T-helper 1 cell treated with Interleukin-12 subunit alpha and Interleukin-12 subunit beta and Interleukin-4 antibody, amounts not matched to agents 30 μg/mL and 1 μg/mL, for 36 hours (primary cell): Measurements from ENCODE around the gene ARID5B.
"Not testable (repeated sequence)": the region's sequence is repeated elsewhere in the genome, so short reads cannot be mapped to it uniquely, and the experiment has no call there.

ENCODE experiments used
- H3K27ac Mint-ChIP-seq: one replicate; pipeline ENCODE4 v1.8.0; 2021; ENCODE audit warnings: mild to moderate bottlenecking, mixed read lengths
- H3K27me3 Mint-ChIP-seq: one replicate; pipeline ENCODE4 v1.8.0; 2021; ENCODE audit warnings: low read depth, mixed read lengths
- H3K36me3 Mint-ChIP-seq: one replicate; pipeline ENCODE4 v1.8.0; 2021; ENCODE audit warnings: low read depth, mixed read lengths
- H3K4me1 Mint-ChIP-seq: one replicate; pipeline ENCODE4 v1.8.0; 2021; ENCODE audit warnings: low read depth, mixed read lengths
- H3K4me3 Mint-ChIP-seq: one replicate; pipeline ENCODE4 v1.8.0; 2021; ENCODE audit warnings: mild to moderate bottlenecking, moderate library complexity, mixed read lengths
- H3K9me3 Mint-ChIP-seq: one replicate; pipeline ENCODE4 v1.8.0; 2021; ENCODE audit warnings: mixed read lengths

The ARID5B gene

DNA sequence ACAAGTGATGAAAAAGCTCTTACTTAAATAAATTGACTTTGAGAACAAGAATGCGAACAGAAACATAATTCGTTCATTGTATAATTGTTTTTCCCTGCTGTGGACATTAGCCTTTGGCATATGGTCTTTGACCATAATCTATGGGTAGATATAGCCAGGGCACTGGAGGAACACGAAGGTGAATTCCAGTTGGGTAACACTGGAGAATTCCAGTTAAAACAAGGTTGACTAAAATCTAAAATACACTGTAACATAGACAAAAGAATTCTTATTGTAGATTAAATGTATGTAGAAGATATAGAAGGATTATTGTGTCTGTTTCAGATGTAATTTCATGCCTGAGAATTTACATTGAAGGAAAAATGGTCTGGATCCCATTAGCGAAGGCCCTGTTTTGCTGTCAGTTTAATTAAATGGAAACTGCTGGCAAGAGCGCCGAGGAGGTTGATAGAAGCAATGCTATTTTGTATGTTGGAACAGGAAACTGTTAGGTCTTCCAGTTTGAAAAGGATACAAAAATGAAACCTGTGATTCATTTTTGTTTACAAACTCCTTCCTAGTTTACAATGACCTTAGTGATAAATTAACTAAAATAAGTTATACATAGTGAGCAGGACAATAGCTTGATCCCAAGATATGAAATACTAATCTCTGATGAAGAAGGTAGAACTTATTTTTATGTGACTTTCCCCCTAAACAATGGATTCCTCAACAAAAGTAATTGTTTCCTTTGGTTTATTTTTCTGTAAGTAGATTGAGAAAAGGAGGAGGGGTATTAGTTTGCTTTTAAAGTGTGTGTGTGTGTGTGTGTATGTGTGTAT, 68.9 kb downstream of the ARID5B start:
- no peaks in the 10 kb centered on the region for H3K9me3 Mint-ChIP-seq

DNA sequence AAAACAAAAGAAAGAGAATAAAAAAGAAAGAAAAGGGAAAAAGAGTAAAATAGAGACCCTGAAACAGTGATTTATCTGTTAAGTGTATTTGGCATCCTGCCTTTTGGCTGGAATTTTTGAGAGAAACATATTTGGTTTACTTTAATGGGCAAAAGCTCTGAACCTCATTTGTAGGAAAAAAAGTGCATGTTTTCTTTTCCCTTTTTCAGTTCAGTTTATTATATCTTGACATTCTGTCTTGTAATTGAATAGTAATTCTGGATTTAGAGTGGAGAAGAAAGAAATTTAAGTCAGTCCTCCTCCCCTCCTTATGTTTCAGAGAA, 69.5 kb downstream of the ARID5B start:
- Mint-ChIP-seq H3K27ac (peak overlapping the region; percentile 11), H3K4me3 (no peak overlapping the region), H3K9me3 (no peaks in the 10 kb centered on the region), H3K36me3 (peaks cover 56% of the 10 kb centered on the region), H3K27me3 (no peaks in the 10 kb centered on the region), H3K4me1 (peaks cover 57% of the 10 kb centered on the region)

More for the DNA sequence above, 68.9 kb downstream of the ARID5B start:
- peak overlapping the region; percentile 0 for H3K4me3 Mint-ChIP-seq
- peak overlapping the region; percentile 11 for H3K27ac Mint-ChIP-seq
- H3K27me3 Mint-ChIP-seq = no peaks in the 10 kb centered on the region
- peaks cover 60% of the 10 kb centered on the region for H3K4me1 Mint-ChIP-seq
- H3K36me3 Mint-ChIP-seq = peaks cover 51% of the 10 kb centered on the region

DNA sequence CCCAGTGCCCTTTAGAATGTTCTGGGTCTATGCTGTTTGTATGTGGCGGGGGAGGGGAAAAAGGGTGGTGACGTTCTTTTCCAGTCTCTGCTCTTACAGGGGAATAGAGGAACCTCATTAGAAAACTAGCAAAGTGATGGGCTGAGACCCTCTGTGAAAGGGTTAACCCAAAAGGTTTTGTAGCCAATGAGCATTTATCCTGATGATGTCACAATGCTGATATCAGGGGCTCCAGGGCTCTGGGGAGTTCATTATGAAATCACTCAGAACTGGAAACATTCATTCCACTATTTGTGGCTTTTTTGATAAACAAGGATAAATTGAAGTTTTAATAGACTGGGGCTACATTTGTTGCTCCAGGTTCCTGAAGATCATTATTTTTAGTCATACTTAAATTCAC, 71.7 kb downstream of the ARID5B start:
- H3K9me3 Mint-ChIP-seq = peaks cover 4% of the 10 kb centered on the region
- H3K27ac Mint-ChIP-seq = no peak overlapping the region
- H3K36me3 Mint-ChIP-seq = peaks cover 57% of the 10 kb centered on the region
- no peaks in the 10 kb centered on the region for H3K27me3 Mint-ChIP-seq
- H3K4me1 Mint-ChIP-seq = peaks cover 42% of the 10 kb centered on the region
- no peak overlapping the region for H3K4me3 Mint-ChIP-seq

DNA sequence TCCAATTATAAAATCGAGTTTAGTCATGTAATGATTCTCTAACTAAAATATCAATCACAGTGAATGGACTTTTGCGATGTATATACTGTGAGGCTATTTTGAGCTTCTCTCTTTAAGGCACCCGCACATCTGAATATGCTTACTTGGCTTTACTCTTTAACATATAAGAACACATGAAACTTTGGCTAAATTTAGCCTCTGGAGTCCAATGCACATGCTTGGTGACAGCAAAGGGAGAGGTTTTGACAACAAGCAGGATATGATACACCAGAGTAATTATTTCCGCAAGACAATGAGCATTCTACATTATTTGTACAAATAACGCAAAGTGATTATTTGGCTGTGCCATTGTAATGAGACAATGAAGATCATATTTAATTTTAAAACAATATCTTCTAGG, 72.4 kb downstream of the ARID5B start:
- Mint-ChIP-seq H3K27me3 (no peaks in the 10 kb centered on the region), H3K27ac (no peak overlapping the region), H3K4me3 (no peak overlapping the region), H3K4me1 (peaks cover 42% of the 10 kb centered on the region), H3K9me3 (peaks cover 4% of the 10 kb centered on the region), H3K36me3 (peaks cover 54% of the 10 kb centered on the region)

DNA sequence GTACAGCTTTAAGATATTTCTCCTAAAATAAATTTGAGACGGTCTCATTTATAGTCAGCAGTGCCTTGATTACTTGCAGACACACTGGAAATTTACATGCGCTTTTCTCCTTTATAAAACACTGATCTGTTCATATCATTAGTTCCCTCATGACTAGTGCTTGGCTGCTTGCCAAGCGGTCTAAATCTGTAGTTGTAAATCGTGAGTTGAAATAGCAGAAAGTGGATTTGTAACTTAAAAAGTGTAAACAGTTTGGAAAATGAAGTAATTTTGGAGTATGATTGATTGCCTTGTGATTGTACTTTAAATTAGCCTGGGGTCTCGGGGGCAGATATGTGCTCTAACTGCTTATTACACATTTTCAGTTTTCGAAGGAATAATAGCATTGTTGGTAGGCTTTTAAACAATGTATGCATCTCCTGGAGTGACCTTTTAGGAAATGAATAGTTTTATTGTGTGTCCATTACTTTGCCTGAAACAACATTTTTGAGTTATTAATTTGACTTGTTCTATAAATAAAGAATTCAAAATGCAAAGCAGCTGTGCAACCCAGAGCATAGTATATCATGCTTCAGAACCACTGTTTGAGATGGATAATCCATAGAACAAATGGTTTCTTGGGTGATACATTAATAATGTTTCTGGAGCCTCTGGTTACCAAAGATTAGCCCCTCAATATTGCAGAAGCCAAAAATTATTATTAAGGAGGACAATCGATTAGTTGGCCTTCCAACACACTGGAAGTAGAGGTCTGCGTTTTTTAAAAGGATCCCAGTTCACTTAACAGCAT, 73.3 kb downstream of the ARID5B start:
- Mint-ChIP-seq H3K36me3 (peaks cover 50% of the 10 kb centered on the region), H3K4me1 (peaks cover 35% of the 10 kb centered on the region), H3K4me3 (no peak overlapping the region), H3K9me3 (peaks cover 4% of the 10 kb centered on the region), H3K27me3 (no peaks in the 10 kb centered on the region), H3K27ac (no peak overlapping the region)

DNA sequence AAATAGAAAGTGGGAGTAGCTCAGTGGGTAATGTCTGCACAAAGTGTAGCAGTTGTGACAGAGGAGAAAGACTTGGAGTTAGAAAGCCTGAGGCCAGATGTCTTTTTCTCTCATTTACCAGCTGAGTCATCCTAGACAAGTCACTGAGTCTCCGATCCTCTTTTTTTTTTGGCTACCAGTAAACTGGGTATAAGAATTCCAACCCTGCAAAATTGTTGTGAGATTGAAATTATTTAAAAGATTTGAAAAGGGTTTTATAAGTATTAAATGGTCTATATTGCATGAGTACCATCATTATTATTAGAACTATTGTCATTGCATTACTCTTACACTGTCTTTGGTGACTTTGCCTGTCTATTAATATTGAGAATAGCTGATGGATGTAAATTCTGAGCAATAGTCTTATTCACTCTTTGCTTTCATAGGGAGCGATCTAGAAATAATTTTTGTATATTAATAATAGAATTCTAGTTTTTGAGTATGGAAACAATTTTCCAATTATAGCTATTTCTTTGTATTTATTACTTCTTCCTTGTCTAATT, 74.0 kb downstream of the ARID5B start:
- Mint-ChIP-seq H3K27ac (no peak overlapping the region), H3K4me1 (peaks cover 31% of the 10 kb centered on the region), H3K27me3 (no peaks in the 10 kb centered on the region), H3K4me3 (no peak overlapping the region), H3K9me3 (peaks cover 4% of the 10 kb centered on the region), H3K36me3 (peaks cover 49% of the 10 kb centered on the region)

DNA sequence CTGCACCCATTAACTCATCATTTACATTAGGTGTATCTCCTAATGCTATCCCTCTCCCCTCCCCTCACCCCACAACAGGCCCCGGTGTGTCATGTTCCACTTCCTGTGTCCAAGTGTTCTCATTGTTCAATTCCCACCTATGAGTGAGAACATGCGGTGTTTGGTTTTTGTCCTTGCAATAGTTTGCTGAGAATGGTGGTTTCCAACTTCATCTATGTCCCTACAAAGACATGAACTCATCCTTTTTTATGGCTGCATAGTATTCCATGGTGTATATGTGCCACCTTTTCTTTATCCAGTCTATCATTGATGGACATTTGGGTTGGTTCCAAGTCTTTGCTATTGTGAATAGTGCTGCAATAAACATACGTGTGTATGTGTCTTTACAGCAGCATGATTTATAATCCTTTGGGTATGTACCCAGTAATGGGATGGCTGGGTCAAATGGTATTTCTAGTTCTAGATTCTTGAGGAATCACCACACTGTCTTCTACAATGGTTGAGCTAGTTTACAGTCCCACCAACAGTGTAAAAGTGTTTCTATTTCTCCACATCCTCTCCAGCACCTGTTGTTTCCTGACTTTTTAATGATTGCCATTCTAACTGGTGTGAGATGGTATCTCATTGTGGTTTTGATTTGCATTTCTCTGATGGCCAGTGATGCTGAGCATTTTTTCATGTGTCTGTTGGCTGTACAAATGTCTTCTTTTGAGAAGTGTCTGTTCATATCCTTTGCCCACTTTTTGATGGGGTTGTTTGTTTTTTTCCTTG, 75.6 kb downstream of the ARID5B start:
- Mint-ChIP-seq H3K36me3 (peaks cover 51% of the 10 kb centered on the region), H3K4me1 (peaks cover 36% of the 10 kb centered on the region)
- not testable (repeated sequence) for H3K9me3 Mint-ChIP-seq, H3K4me3 Mint-ChIP-seq, H3K27ac Mint-ChIP-seq, H3K27me3 Mint-ChIP-seq

DNA sequence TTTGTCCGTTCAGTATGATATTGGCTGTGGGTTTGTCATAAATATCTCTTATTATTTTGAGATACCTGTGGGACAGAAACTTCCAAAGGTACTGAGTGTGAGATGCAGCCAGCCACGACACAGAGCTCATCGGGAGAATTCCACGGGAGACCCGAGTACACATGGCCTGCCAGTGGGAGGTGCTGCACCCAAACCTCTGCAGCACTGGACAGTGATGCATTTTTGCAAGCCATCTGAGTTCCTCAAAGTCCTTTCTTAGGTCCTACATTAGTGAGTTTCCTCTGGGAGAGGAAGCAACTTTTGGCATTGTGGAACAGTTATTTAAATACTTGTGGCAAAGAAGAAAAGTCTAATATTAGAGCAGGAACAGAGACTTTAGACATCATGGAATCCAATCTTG, 77.5 kb downstream of the ARID5B start:
- Mint-ChIP-seq H3K9me3 (peaks cover 4% of the 10 kb centered on the region), H3K4me3 (no peak overlapping the region), H3K36me3 (peaks cover 49% of the 10 kb centered on the region), H3K27me3 (no peaks in the 10 kb centered on the region), H3K27ac (no peak overlapping the region), H3K4me1 (peaks cover 39% of the 10 kb centered on the region)

DNA sequence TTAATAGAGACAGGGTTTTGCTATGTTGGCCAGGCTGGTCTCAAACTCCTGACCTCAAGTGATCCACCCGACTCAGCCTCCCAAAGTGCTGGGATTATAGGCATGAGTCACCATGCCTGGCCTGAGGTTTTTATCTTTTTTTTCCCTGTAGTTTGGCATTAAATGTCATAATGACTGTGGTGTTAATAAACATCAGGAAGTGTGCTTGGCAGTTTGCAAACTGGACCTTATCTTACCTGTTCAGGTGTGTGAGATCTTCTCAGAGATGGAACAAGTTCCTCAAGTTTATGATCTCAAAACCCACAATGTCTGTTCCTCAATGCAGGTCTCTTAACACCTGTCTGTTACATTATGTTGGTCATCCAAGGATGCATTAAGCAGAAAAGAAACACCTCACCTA, 80.0 kb downstream of the ARID5B start:
- Mint-ChIP-seq H3K27me3 (no peaks in the 10 kb centered on the region), H3K4me3 (no peak overlapping the region), H3K4me1 (peaks cover 55% of the 10 kb centered on the region), H3K9me3 (peaks cover 1% of the 10 kb centered on the region), H3K36me3 (peaks cover 46% of the 10 kb centered on the region), H3K27ac (no peak overlapping the region)

DNA sequence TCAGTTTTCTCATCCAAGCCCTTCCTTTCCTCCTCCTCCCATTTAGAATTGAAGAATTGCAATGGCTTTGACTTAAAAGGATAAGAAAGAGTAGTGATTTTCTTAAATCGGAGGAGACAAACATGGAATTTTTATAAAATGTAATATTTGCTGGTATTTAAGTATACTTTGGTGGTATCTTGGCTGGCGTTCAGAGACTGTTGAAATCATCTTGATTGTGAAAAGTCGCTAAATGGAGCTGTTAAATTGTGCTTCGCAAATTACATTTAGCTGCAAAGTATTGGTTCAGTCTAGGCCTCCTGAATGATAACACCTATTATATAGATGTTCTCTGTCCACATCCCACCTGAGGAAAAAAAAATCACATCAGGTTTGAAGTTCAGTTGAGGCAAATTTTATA, 81.8 kb downstream of the ARID5B start:
- H3K27ac Mint-ChIP-seq = peak overlapping the region; percentile 5
- H3K4me1 Mint-ChIP-seq = peaks cover 65% of the 10 kb centered on the region
- no peaks in the 10 kb centered on the region for H3K27me3 Mint-ChIP-seq
- peaks cover 37% of the 10 kb centered on the region for H3K36me3 Mint-ChIP-seq
- no peaks in the 10 kb centered on the region for H3K9me3 Mint-ChIP-seq
- H3K4me3 Mint-ChIP-seq = no peak overlapping the region

DNA sequence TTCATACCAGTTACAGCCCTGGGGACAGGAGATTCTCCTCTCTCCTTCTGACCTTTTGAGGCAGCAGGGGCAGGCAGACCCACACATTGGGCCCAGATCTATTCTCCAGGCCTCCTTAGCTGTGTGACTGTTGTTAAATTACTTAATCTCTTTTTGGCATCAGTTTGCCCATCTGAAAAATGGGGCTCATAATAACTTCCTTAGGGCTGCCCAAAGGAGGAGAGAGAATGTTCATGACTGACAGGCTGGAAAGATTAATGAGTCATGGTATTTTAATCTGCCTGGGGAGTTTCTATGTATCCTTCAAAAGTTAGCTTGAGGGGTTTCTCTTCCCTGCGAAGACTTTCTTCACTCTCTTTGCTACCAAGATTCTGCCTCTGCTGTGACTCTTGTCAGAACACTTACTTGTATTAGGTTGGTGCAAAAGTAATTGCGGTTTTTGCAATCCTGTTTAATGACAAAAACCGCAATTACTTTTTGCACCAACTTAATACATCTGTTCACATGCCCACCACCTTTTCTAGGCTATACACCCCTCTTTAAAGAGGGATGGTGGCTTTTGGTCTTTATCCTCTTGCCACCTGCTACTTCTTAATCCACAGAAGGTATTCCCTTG, 83.4 kb downstream of the ARID5B start:
- H3K4me1 Mint-ChIP-seq = peaks cover 61% of the 10 kb centered on the region
- H3K36me3 Mint-ChIP-seq = peaks cover 28% of the 10 kb centered on the region
- peak overlapping the region; percentile 58 for H3K27ac Mint-ChIP-seq
- H3K9me3 Mint-ChIP-seq = no peaks in the 10 kb centered on the region
- no peak overlapping the region for H3K4me3 Mint-ChIP-seq
- H3K27me3 Mint-ChIP-seq = no peaks in the 10 kb centered on the region

DNA sequence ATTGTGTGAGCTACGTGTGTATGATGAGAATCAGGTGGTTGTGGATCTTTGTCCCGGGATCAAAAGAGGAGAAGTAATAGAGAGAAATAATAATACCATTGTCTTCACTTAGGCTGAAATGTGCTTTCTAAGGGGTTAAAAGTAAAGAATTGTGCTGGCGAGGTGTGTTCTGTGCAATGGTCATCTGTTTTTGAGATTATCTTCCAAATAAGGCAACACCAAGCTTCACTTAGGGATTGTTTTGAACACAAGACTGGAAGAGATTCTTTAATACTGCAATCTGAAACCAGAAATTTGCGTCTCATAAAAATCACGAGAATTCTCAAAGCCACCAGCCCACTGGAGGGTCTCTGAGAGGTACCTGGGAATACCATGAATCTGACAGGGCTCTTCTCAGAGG, 84.2 kb downstream of the ARID5B start:
- Mint-ChIP-seq H3K36me3 (peaks cover 28% of the 10 kb centered on the region), H3K4me3 (no peak overlapping the region), H3K27me3 (no peaks in the 10 kb centered on the region), H3K27ac (peak overlapping the region; percentile 28), H3K4me1 (peaks cover 60% of the 10 kb centered on the region), H3K9me3 (no peaks in the 10 kb centered on the region)

DNA sequence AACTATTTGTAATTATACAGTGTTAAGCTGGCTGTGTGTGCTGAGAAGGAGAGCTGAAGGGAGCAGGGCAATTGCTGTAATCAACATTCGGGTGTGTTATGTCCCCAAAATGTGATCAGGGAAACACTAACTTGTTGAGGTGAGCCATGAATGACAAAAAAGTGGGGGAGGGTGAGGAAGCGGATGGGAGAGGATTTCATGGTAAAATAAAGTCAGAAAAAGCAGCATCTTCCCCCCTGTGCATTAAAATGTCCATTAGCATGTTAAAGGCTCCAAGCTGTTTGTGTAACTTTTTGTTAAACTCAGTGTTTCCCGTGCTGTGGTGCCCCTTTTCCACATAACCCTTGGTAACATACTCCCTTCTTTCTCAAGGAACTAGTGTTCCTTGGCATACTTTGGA, 84.9 kb downstream of the ARID5B start:
- Mint-ChIP-seq H3K9me3 (no peaks in the 10 kb centered on the region), H3K4me3 (peak overlapping the region; percentile 37), H3K27ac (peak overlapping the region; percentile 96), H3K36me3 (peaks cover 32% of the 10 kb centered on the region), H3K27me3 (no peaks in the 10 kb centered on the region), H3K4me1 (peaks cover 63% of the 10 kb centered on the region)
